Panc1 (cell line): ENCODE data around the gene DYNLRB1.
"Not testable (repeated sequence)": the region's sequence is repeated elsewhere in the genome, so short reads cannot be mapped to it uniquely, and the experiment has no call there.

Experiments used
- CTCF ChIP-seq: fragments of 450-650 bp; IDR thresholded peaks from 2 replicates; pipeline ENCODE4 v1.5.1; 2017; ENCODE audit warnings: mild to moderate bottlenecking
- POLR2AphosphoS5 ChIP-seq: IDR thresholded peaks from 2 replicates; pipeline ENCODE4 v1.6.1; 2012; ENCODE audit warnings: mild to moderate bottlenecking, low read depth, low read length, moderate library complexity
- REST ChIP-seq, 2 experiments: IDR thresholded peaks; 2 replicates each; pipeline ENCODE4 v1.6.1; 2011 to 2012; ENCODE audit warnings: low read depth in 2 of 2, control low read depth in 1 of 2, low read length in 1 of 2, mild to moderate bottlenecking in 1 of 2, moderate library complexity in 1 of 2; ENCODE audit not compliant: insufficient read depth in 1 of 2
- SIN3A ChIP-seq: IDR thresholded peaks from 2 replicates; pipeline ENCODE4 v1.6.1; 2012; ENCODE audit warnings: low read depth, mild to moderate bottlenecking, low read length, moderate library complexity, borderline replicate concordance; ENCODE audit not compliant: insufficient read depth

- TF ChIP-seq CTCF; POLR2AphosphoS5; REST (IDR thresholded peaks at IDR 0.05; ENCODE audit: insufficient read depth in 1 of 2, low read depth in 2 of 2, low read length in 1 of 2); SIN3A: not testable (repeated sequence)
Observed at GRCh38 chr20:34483585-34484220, 32.5 kb upstream of the DYNLRB1 start.
